ENCODE results near the gene USP20. TPM values are rescaled to one million over a fixed set of nuclear protein-coding genes. Genes with fewer than 3 reads are reported as not detected.

Gene USP20
- total RNA-seq, 3 donors from 2014 or later (not counting 1 experiment from before 2014, with no cell fraction given) = 66.8 to 86.1 (median 80.3) TPM

DNA sequence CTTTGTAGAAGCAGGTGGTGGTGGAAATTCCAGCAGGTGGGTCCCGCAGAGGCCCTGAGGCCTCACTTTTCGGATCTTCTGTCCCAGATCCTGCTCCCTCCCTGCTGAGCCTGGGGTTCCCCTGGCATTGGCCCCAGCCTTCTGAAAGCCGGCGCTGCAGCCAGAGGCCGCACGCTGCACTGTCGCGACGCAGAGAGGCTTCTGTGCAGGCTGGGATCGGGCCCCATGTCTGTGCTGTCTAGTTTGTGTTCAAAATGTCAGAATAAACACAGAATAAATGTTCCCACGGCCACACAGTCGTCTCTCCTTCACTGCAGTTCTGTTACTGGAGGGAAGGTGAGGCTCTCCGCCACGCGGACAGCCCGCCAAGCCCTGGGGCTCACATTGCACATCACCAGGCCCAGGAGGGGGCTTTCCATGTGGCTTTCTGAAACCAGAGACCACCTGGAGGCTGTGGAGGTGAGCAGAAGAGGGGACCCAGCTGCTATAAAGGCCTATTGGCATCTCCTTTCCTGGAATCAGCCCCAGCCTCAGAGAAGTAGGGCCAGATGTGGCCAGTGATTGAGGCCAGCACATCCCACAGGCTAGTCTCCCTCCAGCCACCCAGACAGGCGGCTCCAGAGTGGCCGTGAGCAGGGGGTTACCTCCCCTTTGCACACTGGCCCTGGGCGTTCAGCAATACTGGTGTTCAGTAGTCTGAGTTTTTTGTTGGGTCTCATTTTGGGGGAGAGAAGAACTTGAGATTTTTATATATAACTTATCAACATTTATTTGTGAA lies 46.5 kb downstream of the USP20 start:
- peaks cover 12% of the 10 kb centered on the region for H3K36me3 ChIP-seq (ENCODE audit: control insufficient read depth, insufficient read depth, low read length)
- no peak overlapping the region for H3K27ac ChIP-seq (ENCODE audit: low read length)
- intact Hi-C loops (cut with micrococcal nuclease) = no loop called here
- 89% methylated on average over 18 of the region's 19 CpGs for WGBS (ENCODE audit: insufficient coverage)
- Mint-ChIP-seq H3K27ac (peak overlapping the region in 1 of 2 donors; percentile 10), H3K4me3 (no peak overlapping the region), H3K36me3 (no peaks in the 10 kb centered on the region), H3K9me3 (no peaks in the 10 kb centered on the region), H3K4me1 (peaks cover 27 to 37% of the 10 kb centered on the region in 2 donors), H3K27me3 (ENCODE audit: low read depth in 2 of 2) (no peaks in the 10 kb centered on the region)
- H3K4me1 ChIP-seq (ENCODE audit: control insufficient read depth, insufficient read depth, low read length) = peaks cover 34% of the 10 kb centered on the region
- H3K27me3 ChIP-seq (ENCODE audit: control insufficient read depth, insufficient read depth, low read length) = no peaks in the 10 kb centered on the region
- H3K4me3 ChIP-seq (ENCODE audit: low read length) = no peak overlapping the region
- ATAC-seq (no peak), DNase-seq (no peak)
- H3K9me3 ChIP-seq (ENCODE audit: control insufficient read depth, insufficient read depth, low read length) = no peaks in the 10 kb centered on the region
- TF ChIP-seq, protein P1, sequence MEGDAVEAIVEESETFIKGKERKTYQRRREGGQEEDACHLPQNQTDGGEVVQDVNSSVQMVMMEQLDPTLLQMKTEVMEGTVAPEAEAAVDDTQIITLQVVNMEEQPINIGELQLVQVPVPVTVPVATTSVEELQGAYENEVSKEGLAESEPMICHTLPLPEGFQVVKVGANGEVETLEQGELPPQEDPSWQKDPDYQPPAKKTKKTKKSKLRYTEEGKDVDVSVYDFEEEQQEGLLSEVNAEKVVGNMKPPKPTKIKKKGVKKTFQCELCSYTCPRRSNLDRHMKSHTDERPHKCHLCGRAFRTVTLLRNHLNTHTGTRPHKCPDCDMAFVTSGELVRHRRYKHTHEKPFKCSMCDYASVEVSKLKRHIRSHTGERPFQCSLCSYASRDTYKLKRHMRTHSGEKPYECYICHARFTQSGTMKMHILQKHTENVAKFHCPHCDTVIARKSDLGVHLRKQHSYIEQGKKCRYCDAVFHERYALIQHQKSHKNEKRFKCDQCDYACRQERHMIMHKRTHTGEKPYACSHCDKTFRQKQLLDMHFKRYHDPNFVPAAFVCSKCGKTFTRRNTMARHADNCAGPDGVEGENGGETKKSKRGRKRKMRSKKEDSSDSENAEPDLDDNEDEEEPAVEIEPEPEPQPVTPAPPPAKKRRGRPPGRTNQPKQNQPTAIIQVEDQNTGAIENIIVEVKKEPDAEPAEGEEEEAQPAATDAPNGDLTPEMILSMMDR (IDR thresholded peaks at IDR 0.05) = no peak

DNA sequence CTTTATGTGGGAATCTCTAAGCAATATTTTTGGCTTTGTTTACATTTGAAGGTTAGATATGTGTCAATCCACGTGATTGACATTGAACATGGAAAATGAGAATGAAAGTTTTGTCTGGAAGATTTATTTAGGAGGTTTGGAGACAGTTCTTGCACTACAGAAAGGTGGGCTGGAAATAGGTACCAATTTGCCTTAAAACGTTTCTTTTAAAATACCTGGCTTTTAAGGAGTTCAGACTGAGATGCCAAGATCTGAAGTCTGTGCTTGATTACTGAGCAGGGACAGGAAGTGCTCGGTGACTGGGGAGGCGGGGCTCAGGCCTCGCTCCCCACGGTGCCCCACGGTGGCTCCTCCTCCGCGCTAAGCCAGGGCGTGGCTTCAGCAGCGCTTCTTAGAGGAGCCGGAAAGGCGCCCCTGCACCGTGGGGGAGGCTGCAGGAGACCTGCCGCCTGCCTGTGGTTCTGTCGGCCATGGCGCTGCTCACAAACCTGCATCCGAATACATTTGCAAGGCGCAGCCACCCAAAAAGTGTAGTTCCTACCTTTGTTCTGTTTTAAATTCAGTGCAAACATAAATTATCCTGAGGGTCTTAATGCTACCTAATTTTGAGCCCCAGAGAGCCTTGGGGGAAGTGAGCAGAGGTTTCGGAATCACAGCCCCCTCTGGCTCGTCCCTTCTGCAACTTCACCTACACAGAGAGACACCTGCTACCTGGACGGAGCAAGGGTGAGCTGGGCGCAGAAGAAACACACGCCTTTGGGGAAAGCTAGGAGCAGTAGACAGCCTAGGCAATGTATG lies 49.2 kb downstream of the USP20 start:
- H3K4me1 ChIP-seq (ENCODE audit: control insufficient read depth, insufficient read depth, low read length) = peaks cover 61% of the 10 kb centered on the region

DNA sequence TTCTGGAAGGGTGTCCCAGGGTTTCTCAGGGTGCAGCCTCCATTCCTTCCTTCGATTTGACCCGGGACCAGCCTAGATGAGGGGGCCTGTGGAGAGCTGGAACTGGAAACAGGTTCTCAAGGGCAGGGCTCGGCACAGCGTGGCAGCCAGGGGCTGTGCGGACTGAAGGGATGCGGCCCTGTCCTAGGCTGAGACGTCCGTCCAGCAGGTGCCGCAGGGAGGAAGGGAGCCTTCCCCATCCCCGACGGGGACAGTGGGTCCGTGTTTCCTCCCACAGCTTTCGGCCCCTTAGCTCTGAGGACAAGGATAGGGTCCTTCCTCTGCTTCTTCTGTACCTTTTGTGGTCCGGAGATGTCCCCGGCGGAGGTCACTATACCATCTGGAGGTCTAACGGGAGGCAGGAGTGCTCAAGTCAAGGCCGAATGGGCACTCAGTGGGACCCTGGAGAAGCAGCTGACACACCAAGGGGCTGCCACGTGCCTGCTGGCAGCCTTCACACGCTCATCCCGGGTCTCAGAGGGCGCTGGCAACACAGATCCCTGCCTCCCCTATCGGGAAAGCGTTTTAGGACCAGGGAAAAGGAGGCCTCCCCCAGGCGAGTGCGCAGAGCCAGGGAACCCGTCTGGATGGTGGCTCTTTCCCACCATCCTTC lies 49.9 kb downstream of the USP20 start:
- Mint-ChIP-seq H3K36me3 (no peaks in the 10 kb centered on the region), H3K27ac (peak overlapping the region; percentile 98 to 99), H3K4me1 (peaks cover 53 to 62% of the 10 kb centered on the region in 2 donors), H3K27me3 (ENCODE audit: low read depth in 2 of 2) (no peaks in the 10 kb centered on the region), H3K4me3 (peak overlapping the region; percentile 86), H3K9me3 (no peaks in the 10 kb centered on the region)
- ATAC-seq = peak in 1 of 3 donors; percentile 19
- Histone ChIP-seq H3K4me1 (ENCODE audit: control insufficient read depth, insufficient read depth, low read length) (peaks cover 68% of the 10 kb centered on the region), H3K27ac (ENCODE audit: low read length) (peak overlapping the region; percentile 98), H3K4me3 (ENCODE audit: low read length) (peak overlapping the region; percentile 65), H3K9me3 (ENCODE audit: control insufficient read depth, insufficient read depth, low read length) (no peaks in the 10 kb centered on the region), H3K27me3 (ENCODE audit: control insufficient read depth, insufficient read depth, low read length) (no peaks in the 10 kb centered on the region), H3K36me3 (ENCODE audit: control insufficient read depth, insufficient read depth, low read length) (peaks cover 9% of the 10 kb centered on the region)
- peak; percentile 45 to 67 for DNase-seq
- TF ChIP-seq, protein P1 (IDR thresholded peaks at IDR 0.05) = no peak
- 3% methylated on average over 27 of the region's 27 CpGs for WGBS (ENCODE audit: insufficient coverage)
- intact Hi-C loops (cut with micrococcal nuclease) = loop anchor here (2.0 to 5.0 kb wide), 3 partner anchors 50 to 158 kb away; partner anchors contain the start of genes C9orf78, FNBP1, TOR1A and USP20

More for the DNA sequence above, 49.2 kb downstream of the USP20 start:
- H3K4me3 Mint-ChIP-seq = peak overlapping the region; percentile 86
- DNase-seq = peak; percentile 90 to 99
- no peaks in the 10 kb centered on the region for H3K36me3 Mint-ChIP-seq
- Histone ChIP-seq H3K36me3 (ENCODE audit: control insufficient read depth, insufficient read depth, low read length) (peaks cover 9% of the 10 kb centered on the region), H3K27ac (ENCODE audit: low read length) (peak overlapping the region; percentile 98), H3K9me3 (ENCODE audit: control insufficient read depth, insufficient read depth, low read length) (no peaks in the 10 kb centered on the region), H3K27me3 (ENCODE audit: control insufficient read depth, insufficient read depth, low read length) (no peaks in the 10 kb centered on the region), H3K4me3 (ENCODE audit: low read length) (peak overlapping the region; percentile 65)
- H3K27ac Mint-ChIP-seq = peak overlapping the region; percentile 98 to 99
- TF ChIP-seq, protein P1 (IDR thresholded peaks at IDR 0.05) = no peak
- intact Hi-C loops (cut with micrococcal nuclease) = loop anchor here (1.0 to 5.0 kb wide), 4 partner anchors 15 to 158 kb away; partner anchors contain the start of genes C9orf78, FNBP1, TOR1A and USP20
- ATAC-seq = peak; percentile 60 to 81 (median 60)
- peaks cover 46 to 55% of the 10 kb centered on the region in 2 donors for H3K4me1 Mint-ChIP-seq
- H3K9me3 Mint-ChIP-seq = no peaks in the 10 kb centered on the region
- under 1% methylated on average over 22 of the region's 24 CpGs for whole genome bisulfite sequencing (ENCODE audit: insufficient coverage)
- no peaks in the 10 kb centered on the region for H3K27me3 Mint-ChIP-seq (ENCODE audit: low read depth in 2 of 2)

All from natural killer cell (primary cell).